SH-SY5Y (cell line): Measurements from ENCODE around the gene SMIM44.

Experiments
- GATA2 ChIP-seq: IDR thresholded peaks from 2 replicates; pipeline ENCODE4 v1.6.1; 2011; ENCODE audit warnings: mild to moderate bottlenecking, low read depth, low read length
- GATA3 ChIP-seq: IDR thresholded peaks from 2 replicates; pipeline ENCODE4 v1.6.1; 2011; ENCODE audit warnings: low read depth, mild to moderate bottlenecking, low read length, moderate library complexity

GRCh38 chr19:3511506-3512251, 28.4 kb upstream of the SMIM44 start:
- no peak for TF ChIP-seq GATA2
- no peak for TF ChIP-seq GATA3
